BJ (cell line): ENCODE results near the gene CDA. TPM values are rescaled to one million over a fixed set of nuclear protein-coding genes. Genes with fewer than 3 reads are reported as not detected.

Experiments
- CTCF ChIA-PET: fragments of 350-600 bp; formaldehyde crosslinking; extraction: SDS; loops from one replicate; lab custom pipeline; 2021; ENCODE audit warnings: antibody characterized with exemption, inconsistent platforms; lab: Yijun Ruan, JAX
- POLR2A ChIA-PET: fragments of 300-600 bp; sonication (Branson Sonifier 250); formaldehyde crosslinking; extraction: SDS; loops from one replicate; lab custom pipeline; 2021; ENCODE audit warnings: antibody characterized with exemption; lab: Charles Lee
- DNase-seq: peaks from one replicate; pipeline ENCODE4 v3.0.0-alpha.2; 2011; ENCODE audit warnings: low read depth
- H3K27me3 ChIP-seq: 2 replicates; pipeline ENCODE4 v1.6.0; 2011; ENCODE audit warnings: low read length; ENCODE audit not compliant: control insufficient read depth, insufficient read depth
- H3K36me3 ChIP-seq: 2 replicates; pipeline ENCODE4 v1.5.1; 2011; ENCODE audit warnings: low read length; ENCODE audit not compliant: control insufficient read depth, insufficient read depth
- H3K4me3 ChIP-seq: 2 replicates; pipeline ENCODE4 v1.5.1; 2011; ENCODE audit warnings: low read depth, mild to moderate bottlenecking, control low read depth, low read length
- CTCF ChIP-seq: IDR thresholded peaks from 2 replicates; pipeline ENCODE4 v1.5.1; 2011; ENCODE audit warnings: low read depth, mild to moderate bottlenecking, control low read depth, inconsistent platforms, low read length, moderate library complexity; ENCODE audit not compliant: insufficient read depth
- polyA plus RNA-seq: library from polyadenylated mRNA; depleted of rRNA; stranded (reverse); fragments of >200 nt; gene quantifications from 2 replicates; pipeline ENCODE4 v1.2.3, GENCODE V29; 2011

CDA gene
- polyA plus RNA-seq, 1 experiment: 7.5 TPM

- Histone ChIP-seq H3K27me3 (no peaks in the 10 kb centered on the region), H3K4me3 (no peak overlapping the region), H3K36me3 (no peaks in the 10 kb centered on the region)
- no peak for DNase-seq
- POLR2A ChIA-PET: interaction anchor here (0.6 kb wide), 1 partner anchor 170 kb away, joined by 3 read pairs; no protein-coding TSS in a partner anchor
- CTCF ChIA-PET: interaction anchor here (0.7 to 2.4 kb wide), 4 partner anchors 9 to 18 kb away, joined by 3 to 10 read pairs (median 3); no protein-coding TSS in a partner anchor
- no peak for TF ChIP-seq CTCF
These were observed 27.3 kb downstream of the CDA start for GRCh38 chr1:20615946-20616846.

- TF ChIP-seq CTCF: no peak
- ChIA-PET POLR2A (no interaction called here), CTCF (interaction anchor here (1.0 to 2.4 kb wide), 5 partner anchors 13 to 42 kb away, joined by 3 to 10 read pairs (median 4); no protein-coding TSS in a partner anchor)
These were observed 28.1 kb downstream of the CDA start for GRCh38 chr1:20616847-20617487.

GRCh38 chr1:20618550-20618949, 29.7 kb downstream of the CDA start:
- no peak for DNase-seq
- H3K27me3 ChIP-seq: no peaks in the 10 kb centered on the region
- TF ChIP-seq CTCF: no peak
- H3K4me3 ChIP-seq: no peak overlapping the region
- CTCF ChIA-PET: interaction anchor here (0.9 to 3.1 kb wide), 4 partner anchors 12 to 44 kb away, joined by 4 to 21 read pairs (median 4); partner anchors contain the start of gene PINK1
- POLR2A ChIA-PET: no interaction called here
- H3K36me3 ChIP-seq: no peaks in the 10 kb centered on the region

More at GRCh38 chr1:20616847-20617487, 28.1 kb downstream of the CDA start:
- Histone ChIP-seq H3K36me3 (no peaks in the 10 kb centered on the region), H3K27me3 (no peaks in the 10 kb centered on the region), H3K4me3 (no peak overlapping the region)
- DNase-seq: no peak

GRCh38 chr1:20619999-20620398, 31.1 kb downstream of the CDA start:
- H3K27me3 ChIP-seq: no peaks in the 10 kb centered on the region
- CTCF ChIA-PET: interaction anchor here (1.9 to 3.1 kb wide), 2 partner anchors 10 to 13 kb away, joined by 5 to 21 read pairs; partner anchors contain the start of gene PINK1
- POLR2A ChIA-PET: no interaction called here
- H3K36me3 ChIP-seq: no peaks in the 10 kb centered on the region
- no peak for TF ChIP-seq CTCF
- H3K4me3 ChIP-seq: no peak overlapping the region
- DNase-seq: no peak

- no peak overlapping the region for H3K4me3 ChIP-seq
- POLR2A ChIA-PET: no interaction called here
- H3K27me3 ChIP-seq: no peaks in the 10 kb centered on the region
- CTCF ChIA-PET: interaction anchor here (1.7 to 3.1 kb wide), 2 partner anchors 12 kb away, joined by 12 to 21 read pairs; partner anchors contain the start of gene PINK1
- H3K36me3 ChIP-seq: no peaks in the 10 kb centered on the region
- no peak for TF ChIP-seq CTCF
- no peak for DNase-seq
These were observed 32.1 kb downstream of the CDA start for GRCh38 chr1:20621012-20621411.
